Central memory CD8-positive, alpha-beta T cell (primary cell): ENCODE measurements around the gene SMG6.

Experiments used
- ATAC-seq: fragments of 150-1000 bp; cut with Tn5 transposase; replicated peaks from 2 replicates; pipeline ENCODE4 v1.10.0; 2022; ENCODE audit warnings: mild to moderate bottlenecking, moderate FRiP score, moderate number of reproducible peaks; ENCODE audit not compliant: poor library complexity, severe bottlenecking; ENCODE audit errors: extremely low read depth
- DNase-seq, 2 donors: peaks; one replicate each; pipeline ENCODE4 v3.0.0; 2021; ENCODE audit warnings: low spot score in 2 of 2
- H3K27ac Mint-ChIP-seq: one replicate; pipeline ENCODE4 v1.8.0; 2022; ENCODE audit warnings: low read depth, mild to moderate bottlenecking, moderate library complexity, mixed read lengths
- H3K27me3 Mint-ChIP-seq: one replicate; pipeline ENCODE4 v1.8.0; 2022; ENCODE audit warnings: mixed read lengths
- H3K36me3 Mint-ChIP-seq: one replicate; pipeline ENCODE4 v1.8.0; 2022; ENCODE audit warnings: mild to moderate bottlenecking, moderate library complexity, mixed read lengths; ENCODE audit not compliant: insufficient read depth
- H3K4me1 Mint-ChIP-seq: one replicate; pipeline ENCODE4 v1.8.0; 2022; ENCODE audit warnings: mixed read lengths
- H3K4me3 Mint-ChIP-seq: one replicate; pipeline ENCODE4 v1.8.0; 2022; ENCODE audit warnings: mild to moderate bottlenecking, moderate library complexity, mixed read lengths
- H3K9me3 Mint-ChIP-seq: one replicate; pipeline ENCODE4 v1.8.0; 2022; ENCODE audit warnings: mixed read lengths

SMG6 gene

GRCh38 chr17:2295575-2295974 lies 8.0 kb downstream of the SMG6 start:
- Mint-ChIP-seq H3K27ac (peak overlapping the region; percentile 26), H3K9me3 (no peaks in the 10 kb centered on the region), H3K27me3 (no peaks in the 10 kb centered on the region), H3K4me3 (no peak overlapping the region), H3K4me1 (peaks cover 46% of the 10 kb centered on the region), H3K36me3 (peaks cover 60% of the 10 kb centered on the region)
- ATAC-seq: no peak
- no peak for DNase-seq

GRCh38 chr17:2292100-2292499 lies 11.5 kb downstream of the SMG6 start:
- DNase-seq: no peak
- Mint-ChIP-seq H3K27ac (no peak overlapping the region), H3K36me3 (peaks cover 73% of the 10 kb centered on the region), H3K27me3 (no peaks in the 10 kb centered on the region), H3K9me3 (no peaks in the 10 kb centered on the region), H3K4me3 (no peak overlapping the region), H3K4me1 (peaks cover 28% of the 10 kb centered on the region)
- no peak for ATAC-seq

DNA sequence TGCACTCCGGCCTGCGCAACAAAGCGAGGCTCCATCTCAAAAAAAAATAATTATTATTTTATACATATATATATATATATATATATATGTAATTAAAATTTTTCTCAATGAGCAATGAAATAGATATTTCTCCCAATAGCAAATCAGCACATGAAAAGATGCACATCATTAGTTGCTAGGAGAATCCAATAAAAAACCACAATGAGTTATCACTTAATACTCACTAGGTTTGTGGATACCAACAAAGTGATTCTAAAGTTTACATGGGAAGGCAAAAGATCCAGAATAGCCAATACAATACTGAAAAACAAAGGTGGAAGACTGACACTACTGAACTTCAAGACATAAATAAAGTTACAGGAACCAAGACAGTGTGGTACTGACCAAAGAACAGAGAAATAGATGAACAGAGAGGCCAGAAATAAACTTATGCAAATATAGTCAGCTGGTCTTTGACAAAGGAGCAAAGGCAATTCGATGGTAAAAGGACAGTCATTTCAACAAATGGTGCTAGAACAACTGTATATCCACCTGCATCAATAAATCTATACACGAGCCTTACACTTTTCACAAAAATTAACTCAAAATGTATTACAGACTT lies 13.6 kb downstream of the SMG6 start:
- H3K27ac Mint-ChIP-seq: no peak overlapping the region
- H3K9me3 Mint-ChIP-seq: no peaks in the 10 kb centered on the region
- H3K27me3 Mint-ChIP-seq: no peaks in the 10 kb centered on the region
- no peak for DNase-seq
- peaks cover 78% of the 10 kb centered on the region for H3K36me3 Mint-ChIP-seq
- ATAC-seq: no peak
- no peak overlapping the region for H3K4me3 Mint-ChIP-seq
- peaks cover 13% of the 10 kb centered on the region for H3K4me1 Mint-ChIP-seq

- DNase-seq: no peak
- Mint-ChIP-seq H3K36me3 (peaks cover 56% of the 10 kb centered on the region), H3K9me3 (no peaks in the 10 kb centered on the region), H3K27ac (no peak overlapping the region), H3K4me3 (no peak overlapping the region), H3K27me3 (no peaks in the 10 kb centered on the region), H3K4me1 (peaks cover 14% of the 10 kb centered on the region)
- no peak for ATAC-seq
These were observed 20.3 kb downstream of the SMG6 start for GRCh38 chr17:2283302-2283701.

GRCh38 chr17:2282297-2282873 lies 21.2 kb downstream of the SMG6 start:
- no peaks in the 10 kb centered on the region for H3K27me3 Mint-ChIP-seq
- no peak overlapping the region for H3K27ac Mint-ChIP-seq
- peaks cover 48% of the 10 kb centered on the region for H3K36me3 Mint-ChIP-seq
- ATAC-seq: no peak
- no peak for DNase-seq
- H3K9me3 Mint-ChIP-seq: no peaks in the 10 kb centered on the region
- peaks cover 14% of the 10 kb centered on the region for H3K4me1 Mint-ChIP-seq
- no peak overlapping the region for H3K4me3 Mint-ChIP-seq

DNA sequence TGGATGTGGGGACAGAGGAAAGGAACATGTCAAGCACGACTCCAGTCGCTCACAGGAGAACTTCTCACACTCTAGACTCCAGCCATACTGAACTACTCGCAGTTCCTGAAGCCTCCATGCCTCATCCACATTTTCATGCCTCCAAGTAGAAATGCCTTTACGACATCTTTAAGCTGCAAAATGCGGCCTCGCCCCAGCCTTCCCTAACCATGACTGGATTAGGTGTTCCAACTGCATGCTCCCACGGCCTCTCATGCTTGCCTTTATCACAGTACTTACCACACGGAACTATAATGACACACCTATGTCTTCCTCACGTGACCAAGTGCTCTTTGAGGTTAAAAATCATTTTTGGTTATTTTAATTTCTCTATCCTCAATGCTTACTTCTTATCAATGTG lies 23.9 kb downstream of the SMG6 start:
- Mint-ChIP-seq H3K9me3 (no peaks in the 10 kb centered on the region), H3K36me3 (peaks cover 34% of the 10 kb centered on the region)
- DNase-seq: no peak

GRCh38 chr17:2277429-2278170 lies 26.0 kb downstream of the SMG6 start:
- H3K36me3 Mint-ChIP-seq: peaks cover 36% of the 10 kb centered on the region
- peaks cover 41% of the 10 kb centered on the region for H3K4me1 Mint-ChIP-seq
- ATAC-seq (no peak), DNase-seq (no peak)
- H3K27ac Mint-ChIP-seq: no peak overlapping the region
- no peaks in the 10 kb centered on the region for H3K9me3 Mint-ChIP-seq
- no peaks in the 10 kb centered on the region for H3K27me3 Mint-ChIP-seq
- no peak overlapping the region for H3K4me3 Mint-ChIP-seq

More for the DNA sequence above, 23.9 kb downstream of the SMG6 start:
- H3K27me3 Mint-ChIP-seq: no peaks in the 10 kb centered on the region
- H3K4me1 Mint-ChIP-seq: peaks cover 33% of the 10 kb centered on the region
- H3K27ac Mint-ChIP-seq: peak overlapping the region; percentile 26
- ATAC-seq: no peak
- no peak overlapping the region for H3K4me3 Mint-ChIP-seq

DNA sequence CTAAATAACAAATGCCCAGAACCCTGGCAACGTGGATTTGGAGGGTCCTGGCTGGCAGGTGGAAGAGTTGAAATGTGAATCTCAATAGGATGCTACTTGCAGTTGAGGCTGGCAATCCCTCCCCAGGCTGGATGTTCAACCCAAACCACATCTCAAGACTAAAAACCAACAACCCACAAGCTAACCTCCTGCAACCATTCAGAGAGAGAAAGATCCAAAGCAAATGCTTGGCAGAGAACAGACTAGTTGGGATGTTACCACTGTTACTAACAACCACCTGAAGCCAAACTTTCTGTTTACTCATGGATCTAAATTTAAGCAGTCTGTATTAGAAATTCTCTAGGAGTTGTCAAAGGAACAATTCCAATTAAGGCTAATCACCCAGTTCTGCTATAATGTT lies 27.9 kb downstream of the SMG6 start:
- no peaks in the 10 kb centered on the region for H3K27me3 Mint-ChIP-seq
- H3K36me3 Mint-ChIP-seq: peaks cover 24% of the 10 kb centered on the region
- H3K27ac Mint-ChIP-seq: no peak overlapping the region
- H3K4me3 Mint-ChIP-seq: peak overlapping the region; percentile 28
- no peaks in the 10 kb centered on the region for H3K9me3 Mint-ChIP-seq
- peaks cover 36% of the 10 kb centered on the region for H3K4me1 Mint-ChIP-seq
- DNase-seq: no peak
- peak; percentile 24 for ATAC-seq

- H3K4me3 Mint-ChIP-seq: peak overlapping the region; percentile 3
- peaks cover 26% of the 10 kb centered on the region for H3K36me3 Mint-ChIP-seq
- DNase-seq (no peak), ATAC-seq (no peak)
- H3K27me3 Mint-ChIP-seq: no peaks in the 10 kb centered on the region
- no peaks in the 10 kb centered on the region for H3K9me3 Mint-ChIP-seq
- H3K4me1 Mint-ChIP-seq: peaks cover 36% of the 10 kb centered on the region
- H3K27ac Mint-ChIP-seq: peak overlapping the region; percentile 54
These were observed 29.2 kb downstream of the SMG6 start for GRCh38 chr17:2274414-2274813.

DNA sequence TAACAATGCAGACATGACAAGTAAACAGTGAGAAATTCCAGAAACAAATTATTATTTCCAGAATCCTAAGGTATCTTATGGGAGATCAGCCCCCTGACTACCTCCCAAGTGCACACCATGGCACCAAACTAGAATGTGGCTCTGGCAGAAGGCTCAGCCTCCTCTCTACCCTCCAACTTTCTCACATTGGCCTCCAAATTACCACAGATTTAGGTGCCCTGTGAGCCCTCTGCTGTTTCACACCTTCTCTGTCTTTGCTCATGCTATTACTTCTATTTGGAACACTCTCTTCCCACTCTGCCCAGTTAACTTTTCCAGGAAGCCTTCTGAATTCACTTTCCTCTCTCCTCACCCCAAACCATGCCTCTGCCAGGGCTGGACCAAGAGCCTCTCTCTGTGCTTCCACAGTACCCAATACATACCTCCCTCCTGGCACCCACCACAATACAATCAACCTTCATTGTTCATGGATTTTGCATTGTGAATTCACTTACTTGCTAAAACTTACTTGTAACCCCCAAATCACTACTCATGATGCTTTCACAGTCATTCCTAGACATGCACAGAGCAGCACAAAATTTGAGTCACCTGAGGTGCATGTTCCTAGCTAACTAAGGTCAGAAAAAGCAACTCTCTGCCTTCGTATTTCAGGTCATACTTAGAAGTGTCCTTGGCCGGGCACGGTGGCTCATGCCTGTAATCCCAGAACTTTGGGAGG lies 31.4 kb downstream of the SMG6 start:
- H3K36me3 Mint-ChIP-seq: peaks cover 23% of the 10 kb centered on the region
- H3K27me3 Mint-ChIP-seq: no peaks in the 10 kb centered on the region

GRCh38 chr17:2267354-2267753 lies 36.2 kb downstream of the SMG6 start:
- peaks cover 27% of the 10 kb centered on the region for H3K36me3 Mint-ChIP-seq
- peaks cover 5% of the 10 kb centered on the region for H3K9me3 Mint-ChIP-seq
- H3K4me3 Mint-ChIP-seq: peak overlapping the region; percentile 75
- H3K27me3 Mint-ChIP-seq: no peaks in the 10 kb centered on the region
- peaks cover 56% of the 10 kb centered on the region for H3K4me1 Mint-ChIP-seq
- no peak for ATAC-seq
- no peak for DNase-seq
- peak overlapping the region; percentile 90 for H3K27ac Mint-ChIP-seq

More for the DNA sequence above, 31.4 kb downstream of the SMG6 start:
- H3K9me3 Mint-ChIP-seq: no peaks in the 10 kb centered on the region
- H3K27ac Mint-ChIP-seq: peak overlapping the region; percentile 26
- peaks cover 42% of the 10 kb centered on the region for H3K4me1 Mint-ChIP-seq
- H3K4me3 Mint-ChIP-seq: peak overlapping the region; percentile 41
- no peak for DNase-seq
- no peak for ATAC-seq

DNA sequence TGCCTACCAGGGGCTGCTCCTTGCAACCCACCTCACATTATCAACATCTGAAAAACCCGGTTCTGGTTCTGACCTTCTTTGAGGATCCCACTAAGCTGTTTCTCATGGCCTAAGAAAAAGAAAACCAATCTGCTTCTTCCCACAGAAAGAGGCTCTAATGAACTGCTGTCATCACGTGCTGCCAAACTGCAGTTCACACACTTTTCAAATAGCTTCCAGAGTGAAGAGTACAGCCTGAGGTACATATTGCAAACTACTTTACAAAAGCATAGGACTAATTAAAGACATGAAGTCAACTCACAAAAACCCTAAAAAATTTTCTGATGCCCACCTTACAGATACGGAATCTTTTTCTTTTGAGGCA lies 36.7 kb downstream of the SMG6 start:
- DNase-seq (no peak), ATAC-seq (peak; percentile 29)
- peaks cover 5% of the 10 kb centered on the region for H3K9me3 Mint-ChIP-seq
- peak overlapping the region; percentile 90 for H3K27ac Mint-ChIP-seq
- peaks cover 53% of the 10 kb centered on the region for H3K4me1 Mint-ChIP-seq
- no peaks in the 10 kb centered on the region for H3K27me3 Mint-ChIP-seq
- H3K36me3 Mint-ChIP-seq: peaks cover 27% of the 10 kb centered on the region
- H3K4me3 Mint-ChIP-seq: peak overlapping the region; percentile 75
